CD4-positive, alpha-beta T cell (primary cell): ENCODE results near the gene OR4S2. TPM values are rescaled to one million over a fixed set of nuclear protein-coding genes. Genes with fewer than 3 reads are reported as not detected.

Experiments
- ATAC-seq: fragments of 200-7000 bp; cut with Tn5 transposase; one replicate; pipeline ENCODE4 v1.10.0; 2022; ENCODE audit warnings: mild to moderate bottlenecking; ENCODE audit not compliant: poor library complexity
- CTCF ChIA-PET: fragments of 350-600 bp; sonication (Branson Sonifier 250); formaldehyde crosslinking; loops from one replicate; lab custom pipeline; 2021; ENCODE audit warnings: antibody characterized with exemption, inconsistent platforms; lab: Charles Lee
- POLR2A ChIA-PET: fragments of 350-600 bp; sonication (Branson Sonifier 250); formaldehyde crosslinking; loops from one replicate; lab custom pipeline; 2021; ENCODE audit warnings: antibody characterized with exemption, inconsistent platforms; lab: Charles Lee
- DNase-seq, 14 experiments: peaks; one replicate each; pipeline ENCODE4 v3.0.0-alpha.2; 2013 to 2020; ENCODE audit warnings: mixed read lengths in 2 of 14
- H3K27ac ChIP-seq, 2 donors: one replicate each; pipeline versions ENCODE4 v1.5.1 to v1.7.0; 2013; ENCODE audit warnings: low read length in 2 of 2, low read depth in 1 of 2, mild to moderate bottlenecking in 1 of 2
- H3K27me3 ChIP-seq, 2 experiments: 1 replicate in 1 of 2; 2 replicates in 1 of 2; pipeline versions ENCODE4 v1.6.1 to v1.7.0; 2013; ENCODE audit warnings: low read length in 2 of 2, control low read depth in 1 of 2, mild to moderate bottlenecking in 1 of 2, moderate library complexity in 1 of 2; ENCODE audit not compliant: insufficient read depth in 2 of 2, control insufficient read depth in 1 of 2
- H3K36me3 ChIP-seq: one replicate; pipeline ENCODE4 v1.6.1; 2013; ENCODE audit warnings: low read length, control low read depth; ENCODE audit not compliant: insufficient read depth
- H3K4me1 ChIP-seq: one replicate; pipeline ENCODE4 v1.6.1; 2013; ENCODE audit warnings: low read length, control low read depth; ENCODE audit not compliant: insufficient read depth
- H3K4me3 ChIP-seq: one replicate; pipeline ENCODE4 v1.5.1; 2013; ENCODE audit warnings: mild to moderate bottlenecking, low read length, moderate library complexity
- H3K9me3 ChIP-seq, 2 experiments: 1 replicate in 1 of 2; 2 replicates in 1 of 2; pipeline versions ENCODE4 v1.6.1 to v1.7.0; 2013; ENCODE audit warnings: low read length in 2 of 2, mild to moderate bottlenecking in 2 of 2, control low read depth in 1 of 2, moderate library complexity in 1 of 2; ENCODE audit not compliant: control insufficient read depth in 1 of 2, insufficient read depth in 1 of 2
- H3K27ac Mint-ChIP-seq: one replicate; pipeline ENCODE4 v1.8.0; 2020; ENCODE audit warnings: mixed read lengths
- H3K27me3 Mint-ChIP-seq: one replicate; pipeline ENCODE4 v1.8.0; 2021; ENCODE audit warnings: mixed read lengths
- H3K36me3 Mint-ChIP-seq: one replicate; pipeline ENCODE4 v1.8.0; 2021; ENCODE audit warnings: low read depth, mixed read lengths
- H3K4me1 Mint-ChIP-seq: one replicate; pipeline ENCODE4 v1.8.0; 2021; ENCODE audit warnings: low read depth, mixed read lengths
- H3K4me3 Mint-ChIP-seq: one replicate; pipeline ENCODE4 v1.8.0; 2020; ENCODE audit warnings: mild to moderate bottlenecking, mixed read lengths
- H3K9me3 Mint-ChIP-seq: one replicate; pipeline ENCODE4 v1.8.0; 2020; ENCODE audit warnings: mixed read lengths
- CTCF ChIP-seq: fragments of 200-600 bp; IDR thresholded peaks from one replicate; pipeline ENCODE4 v1.8.0; 2022; ENCODE audit warnings: antibody characterized with exemption, mild to moderate bottlenecking
- intact Hi-C, 2 experiments: fragments of 100-400 bp; cut with DNase I in 1 of 2; cut with micrococcal nuclease in 1 of 2; formaldehyde crosslinking; loops; one replicate each; pipeline versions ENCODE4 v1.15.1 to v1.9.0; 2023 to 2025; cut with DNase I, micrococcal nuclease
- polyA plus RNA-seq, 2 donors: library from polyadenylated mRNA; unstranded; fragments of 120-200 nt; gene quantifications; one replicate each; pipeline ENCODE4 v1.2.1, GENCODE V29; 2013
- total RNA-seq, 174 experiments: library from RNA in 2 of 174; stranded (reverse) in 2 of 174; gene quantifications; one replicate each; pipeline ENCODE4 v1.2.3 and lab custom pipeline; 2021 to 2026

Gene OR4S2
- total RNA-seq (not detected), total RNA-seq (lab: John Stamatoyannopoulos, UW) (0 to 0.06 (median 0) reads per million in 172 experiments)
- not detected for polyA plus RNA-seq (2013, experiment 1 of 2)
- polyA plus RNA-seq (2013, experiment 2 of 2), result not detected

- Mint-ChIP-seq H3K4me3 (no peak within 1 kb of the TSS), H3K27me3 (no peaks in the 10 kb centered on the region), H3K36me3 (no peaks in the 10 kb centered on the region), H3K4me1 (no peaks in the 10 kb centered on the region), H3K9me3 (peaks cover 6% of the 10 kb centered on the region), H3K27ac (no peak within 1 kb of the TSS)
- DNase-seq (no peak), ATAC-seq (no peak)
- Histone ChIP-seq H3K9me3 (no peaks in the 10 kb centered on the region), H3K4me1 (no peaks in the 10 kb centered on the region), H3K4me3 (no peak within 1 kb of the TSS), H3K36me3 (no peaks in the 10 kb centered on the region), H3K27ac (no peak within 1 kb of the TSS), H3K27me3 (no peaks in the 10 kb centered on the region)
- intact Hi-C loops, result no loop called here
- ChIA-PET POLR2A (no interaction called here), CTCF (no interaction called here)
- no peak for TF ChIP-seq CTCF
Observed at GRCh38 chr11:55648027-55648426, at the start of gene OR4S2. TSS of gene OR4S2 (plus strand) at chr11:55648327. CDS start at chr11:55650904, 2,577 bp downstream.

GRCh38 chr11:55607545-55607944 lies 40.6 kb upstream of the OR4S2 start, which contains the start of gene OR4C11:
TSS of gene OR4C11 (minus strand) at chr11:55607645. CDS start at chr11:55604373, 3,272 bp downstream.
- Mint-ChIP-seq H3K4me1 (no peaks in the 10 kb centered on the region), H3K27ac (no peak within 1 kb of the TSS), H3K27me3 (no peaks in the 10 kb centered on the region), H3K4me3 (no peak within 1 kb of the TSS), H3K9me3 (peaks cover 3% of the 10 kb centered on the region), H3K36me3 (no peaks in the 10 kb centered on the region)
- no peaks in the 10 kb centered on the region for H3K27me3 ChIP-seq
- H3K4me3 ChIP-seq, result no peak within 1 kb of the TSS
- peaks cover 0 to 5% of the 10 kb centered on the region in 2 experiments for H3K9me3 ChIP-seq
- H3K36me3 ChIP-seq, result no peaks in the 10 kb centered on the region
- ATAC-seq (no peak), DNase-seq (no peak)
- ChIA-PET POLR2A (no interaction called here), CTCF (no interaction called here)
- H3K27ac ChIP-seq, result no peak within 1 kb of the TSS
- H3K4me1 ChIP-seq, result no peaks in the 10 kb centered on the region
- TF ChIP-seq CTCF, result no peak
- intact Hi-C loops, result no loop called here

GRCh38 chr11:55624531-55624930 lies 23.6 kb upstream of the OR4S2 start:
- POLR2A ChIA-PET, result no interaction called here
- no peaks in the 10 kb centered on the region for H3K4me1 Mint-ChIP-seq

More at GRCh38 chr11:55624531-55624930, 23.6 kb upstream of the OR4S2 start:
- H3K9me3 Mint-ChIP-seq, result peaks cover 11% of the 10 kb centered on the region
- no peaks in the 10 kb centered on the region for H3K4me1 ChIP-seq
- H3K27ac ChIP-seq, result no peak overlapping the region
- H3K27me3 Mint-ChIP-seq, result no peaks in the 10 kb centered on the region
- no peaks in the 10 kb centered on the region for H3K27me3 ChIP-seq
- DNase-seq (no peak), ATAC-seq (no peak)
- no peaks in the 10 kb centered on the region for H3K36me3 Mint-ChIP-seq
- no peak overlapping the region for H3K27ac Mint-ChIP-seq
- TF ChIP-seq CTCF, result no peak
- CTCF ChIA-PET, result no interaction called here
- peaks cover 0 to 3% of the 10 kb centered on the region in 2 experiments for H3K9me3 ChIP-seq
- H3K36me3 ChIP-seq, result no peaks in the 10 kb centered on the region
- intact Hi-C loops, result no loop called here
- no peak overlapping the region for H3K4me3 Mint-ChIP-seq
- H3K4me3 ChIP-seq, result no peak overlapping the region
